HCT116 (cell line): ENCODE results near the gene NEURL2. TPM values are rescaled to one million over a fixed set of nuclear protein-coding genes. Genes with fewer than 3 reads are reported as not detected.

ENCODE experiments used
- ATAC-seq: fragments of 200-7000 bp; cut with Tn5 transposase; 2 replicates; pipeline ENCODE4 v1.9.1; 2020; ENCODE audit warnings: mild to moderate bottlenecking, moderate library complexity
- BruUV-seq: library from RNA; stranded (reverse); fragments of 400-500 nt; replicated peaks from 2 replicates; lab custom pipeline; 2021; lab: Mats Ljungman, UMichigan
- CTCF ChIA-PET: fragments of 300-600 bp; sonication (Branson Sonifier 250); formaldehyde crosslinking; loops from one replicate; lab custom pipeline; 2021; ENCODE audit warnings: antibody characterized with exemption; lab: Charles Lee
- POLR2A ChIA-PET: fragments of 300-600, 350-600 bp; sonication (Branson Sonifier 250); formaldehyde crosslinking; loops from one replicate; lab custom pipeline; 2021; ENCODE audit warnings: antibody characterized with exemption; lab: Charles Lee
- RAD21 ChIA-PET, 2 experiments: fragments of 300-600 bp; sonication (Branson Sonifier 250); formaldehyde crosslinking; loops; one replicate each; lab custom pipeline; 2023; ENCODE audit warnings: low total read pairs in 2 of 2; ENCODE audit not compliant: uncharacterized antibody in 2 of 2, unreplicated experiment in 2 of 2, low non-redundant PET in 1 of 2; lab: Charles Lee
- DNase-seq: peaks from one replicate; pipeline ENCODE4 v3.0.0-alpha.2; 2010; ENCODE audit warnings: low read depth, low spot score
- H2AFZ ChIP-seq: fragments of 200-600 bp; shearing (Covaris generic), sonication (generic); 2 replicates; pipeline ENCODE4 v1.6.1; 2017; ENCODE audit warnings: low read depth, mixed run types, mixed read lengths, antibody characterized with exemption, low read length; ENCODE audit not compliant: poor library complexity, severe bottlenecking
- H3K27ac ChIP-seq: 2 replicates; pipeline ENCODE4 v1.5.1; 2012; ENCODE audit warnings: low read depth, low read length
- H3K27me3 ChIP-seq: fragments of 200-600 bp; sonication (generic); 2 replicates; pipeline ENCODE4 v1.6.1; 2016; ENCODE audit warnings: mixed run types, low read length, mixed read lengths; ENCODE audit not compliant: insufficient read depth
- H3K36me3 ChIP-seq, 2 experiments: fragments of 200-500 bp in 1 of 2; fragments of 200-600 bp in 1 of 2; sonication (Bioruptor generic) in 1 of 2; sonication (generic) in 1 of 2; 2 replicates each; pipeline versions ENCODE4 v1.5.1 to v1.6.1; 2014 to 2016; ENCODE audit warnings: low read length in 2 of 2, inconsistent platforms in 1 of 2, mixed read lengths in 1 of 2, mixed run types in 1 of 2; ENCODE audit not compliant: insufficient read depth in 2 of 2, control insufficient read depth in 1 of 2
- H3K4me1 ChIP-seq, 2 experiments: fragments of 200-600 bp in 1 of 2; sonication (generic) in 1 of 2; 2 replicates each; pipeline versions ENCODE4 v1.5.1 to v1.6.1; 2012 to 2017; ENCODE audit warnings: low read length in 2 of 2, inconsistent platforms in 1 of 2, mild to moderate bottlenecking in 1 of 2, mixed read lengths in 1 of 2, mixed run types in 1 of 2, moderate library complexity in 1 of 2; ENCODE audit not compliant: insufficient read depth in 2 of 2, control insufficient read depth in 1 of 2
- H3K4me2 ChIP-seq: fragments of 200-600 bp; sonication (generic); 2 replicates; pipeline ENCODE4 v1.6.1; 2017; ENCODE audit warnings: mixed run types, low read length, mixed read lengths
- H3K4me3 ChIP-seq, 2 experiments: fragments of 200-600 bp in 1 of 2; sonication (generic) in 1 of 2; replicated peaks in 1 of 2; 2 replicates each; pipeline ENCODE4 v1.5.1; 2011 to 2016; ENCODE audit warnings: low read length in 2 of 2, control low read depth in 1 of 2, low read depth in 1 of 2, mild to moderate bottlenecking in 1 of 2, mixed read lengths in 1 of 2, mixed run types in 1 of 2
- H3K79me2 ChIP-seq: fragments of 200-600 bp; sonication (generic); 2 replicates; pipeline ENCODE4 v1.6.1; 2017; ENCODE audit warnings: mild to moderate bottlenecking, mixed run types, low read length, moderate library complexity, mixed read lengths; ENCODE audit not compliant: insufficient read depth
- H3K9ac ChIP-seq: fragments of 200-600 bp; sonication (generic); 2 replicates; pipeline ENCODE4 v1.6.1; 2016; ENCODE audit warnings: low read length, mixed read lengths
- H3K9me2 ChIP-seq: fragments of 200-600 bp; sonication (generic), shearing (Covaris generic); 2 replicates; pipeline ENCODE4 v1.6.1; 2017; ENCODE audit warnings: mixed run types, mild to moderate bottlenecking, moderate library complexity; ENCODE audit not compliant: insufficient read depth
- H3K9me3 ChIP-seq, 2 experiments: fragments of 200-500 bp in 1 of 2; fragments of 200-600 bp in 1 of 2; sonication (Bioruptor generic) in 1 of 2; sonication (generic) in 1 of 2; 2 replicates each; pipeline ENCODE4 v1.6.1; 2014 to 2017; ENCODE audit warnings: low read length in 2 of 2, mixed read lengths in 2 of 2, inconsistent platforms in 1 of 2, low read depth in 1 of 2, mild to moderate bottlenecking in 1 of 2, mixed run types in 1 of 2, moderate library complexity in 1 of 2; ENCODE audit not compliant: control insufficient read depth in 1 of 2, insufficient read depth in 1 of 2
- H4K20me1 ChIP-seq: fragments of 200-600 bp; sonication (generic), shearing (Covaris generic); 2 replicates; pipeline ENCODE4 v1.6.1; 2017; ENCODE audit warnings: mixed run types, mild to moderate bottlenecking, moderate library complexity; ENCODE audit not compliant: insufficient read depth
- ATF3 ChIP-seq: IDR thresholded peaks from 2 replicates; pipeline ENCODE4 v1.6.1; 2012
- CTCF ChIP-seq, 3 experiments: fragments of 200-600 bp in 1 of 3; sonication (generic) in 1 of 3; IDR thresholded peaks in 2 of 3; conservative IDR thresholded peaks in 1 of 3; 2 replicates each; pipeline ENCODE4 v1.5.1; 2012 to 2017; ENCODE audit warnings: low read depth in 2 of 3, low read length in 2 of 3, antibody characterized with exemption in 1 of 3, borderline replicate concordance in 1 of 3, control low read depth in 1 of 3, mild to moderate bottlenecking in 1 of 3, mixed read lengths in 1 of 3, mixed run types in 1 of 3, moderate library complexity in 1 of 3; ENCODE audit not compliant: insufficient read depth in 1 of 3
- ELF1 ChIP-seq: IDR thresholded peaks from 2 replicates; pipeline ENCODE4 v1.6.1; 2012; ENCODE audit warnings: low read depth, borderline replicate concordance
- JUND ChIP-seq: IDR thresholded peaks from 2 replicates; pipeline ENCODE4 v1.6.1; 2012
- MAX ChIP-seq: IDR thresholded peaks from 2 replicates; pipeline ENCODE4 v1.6.1; 2012
- POLR2A ChIP-seq: IDR thresholded peaks from 2 replicates; pipeline ENCODE4 v1.7.0; 2011; ENCODE audit warnings: borderline replicate concordance; ENCODE audit not compliant: insufficient read depth, insufficient read length; ENCODE audit errors: extremely low read depth
- POLR2AphosphoS5 ChIP-seq: IDR thresholded peaks from 2 replicates; pipeline ENCODE4 v1.6.1; 2011; ENCODE audit warnings: mild to moderate bottlenecking, low read depth, low read length, moderate library complexity
- SIN3A ChIP-seq: IDR thresholded peaks from 2 replicates; pipeline ENCODE4 v1.6.1; 2012; ENCODE audit warnings: low read depth
- SP1 ChIP-seq: IDR thresholded peaks from 2 replicates; pipeline ENCODE4 v1.6.1; 2012; ENCODE audit warnings: low read depth
- TCF7L2 ChIP-seq: IDR thresholded peaks from 2 replicates; pipeline ENCODE4 v1.7.0; 2011; ENCODE audit warnings: borderline replicate concordance, inconsistent platforms; ENCODE audit not compliant: insufficient read depth, insufficient read length; ENCODE audit errors: extremely low read depth
- YY1 ChIP-seq: IDR thresholded peaks from 2 replicates; pipeline ENCODE4 v1.6.1; 2011; ENCODE audit warnings: low read length, low read depth, moderate library complexity, mild to moderate bottlenecking; ENCODE audit not compliant: insufficient replicate concordance; ENCODE audit errors: extremely low read depth
- ZBTB33 ChIP-seq: IDR thresholded peaks from 2 replicates; pipeline ENCODE4 v1.6.1; 2011; ENCODE audit warnings: mild to moderate bottlenecking, low read length, moderate library complexity; ENCODE audit not compliant: insufficient replicate concordance; ENCODE audit errors: extremely low read depth
- ZFX ChIP-seq: fragments of 450-650 bp; IDR thresholded peaks from 2 replicates; pipeline ENCODE4 v1.6.1; 2017
- intact Hi-C: fragments of 100-400 bp; cut with micrococcal nuclease; formaldehyde crosslinking; loops from 2 replicates; pipeline ENCODE4 v1.10.0; 2022
- total RNA-seq: library from RNA; stranded (reverse); gene quantifications from one replicate; pipeline ENCODE4 v1.2.1, GENCODE V29; 2021; ENCODE audit not compliant: unreplicated experiment

The NEURL2 gene
- total RNA-seq, 1 experiment from 2014 or later, result 0.96 TPM

- H3K4me2 ChIP-seq, result peak within 1 kb of the TSS; percentile 95
- RAD21 ChIA-PET, result no interaction called here
- TF ChIP-seq ZBTB33, result peak; percentile 68
- peak; percentile 46 for TF ChIP-seq YY1
- TF ChIP-seq ELF1, result peak; percentile 79
- TF ChIP-seq ZFX, result peak; percentile 24; the same call in 1 of the 2 replicates
- TF ChIP-seq CTCF (IDR thresholded peaks at IDR 0.05 in 2 of 3, conservative IDR thresholded peaks at IDR 0.05 in 1 of 3; ENCODE audit: borderline replicate concordance in 1 of 3, insufficient read depth in 1 of 3, low read depth in 2 of 3, low read length in 2 of 3), result no peak
- TF ChIP-seq SIN3A, result peak; percentile 57; the same call in 1 of the 2 replicates
- TF ChIP-seq ATF3, result no peak
- TF ChIP-seq JUND, result no peak
- TF ChIP-seq MAX, result no peak
- peak; percentile 86 for TF ChIP-seq POLR2AphosphoS5
- peak; percentile 100 for TF ChIP-seq SP1
- TF ChIP-seq POLR2A, result peak; percentile 75
- no peak for TF ChIP-seq TCF7L2
- CTCF ChIA-PET, result interaction anchor here (1.6 kb wide), 1 partner anchor 23 kb away, joined by 3 read pairs; the partner anchor contains the start of gene ZSWIM1
- peaks cover 15 to 36% of the 10 kb centered on the region in 2 experiments for H3K4me1 ChIP-seq
- H4K20me1 ChIP-seq, result no peaks in the 10 kb centered on the region
- peak within 1 kb of the TSS; percentile 72 to 96 for H3K4me3 ChIP-seq
- H3K36me3 ChIP-seq, result no peaks in the 10 kb centered on the region
- ATAC-seq (peak; percentile 98), DNase-seq (peak; percentile 100)
- POLR2A ChIA-PET, result interaction anchor here (1.9 kb wide), 1 partner anchor 24 kb away, joined by 8 read pairs; the partner anchor contains the start of gene ZSWIM1
- no peaks in the 10 kb centered on the region for H3K9me2 ChIP-seq
- no peaks in the 10 kb centered on the region for H3K27me3 ChIP-seq
- no peak within 1 kb of the TSS for H2AFZ ChIP-seq
- intact Hi-C loops, result no loop called here
- no TSS peak for BruUV-seq
- H3K79me2 ChIP-seq, result 0 out of 2 replicates have a peak, but pooled peaks cover 12% of the 10 kb centered on the region
- H3K9me3 ChIP-seq, result no peaks in the 10 kb centered on the region
- H3K9ac ChIP-seq, result peak within 1 kb of the TSS; percentile 73
- H3K27ac ChIP-seq, result peak within 1 kb of the TSS; percentile 55
These were observed 33.7 kb downstream of the NEURL2 start, which contains the start of the genes ACOT8 and ZSWIM3 for GRCh38 chr20:45857114-45857881. Gene ACOT8, minus strand, starts transcription at chr20:45857392. Its CDS starts 77 bp downstream, at chr20:45857315. Gene ZSWIM3, plus strand, starts transcription at chr20:45857614. Its CDS starts 212 bp downstream, at chr20:45857826.
